Tibial artery (tissue), 4 donors: ENCODE data around the gene PCDH10.

Source experiments
- DNase-seq, 2 donors: peaks; one replicate each; pipeline ENCODE4 v3.0.0-alpha.2; 2019
- H3K27ac ChIP-seq, 2 donors: fragments of 200-600 bp; sonication (generic) in 1 of 2; 1 replicate in 1 of 2; 2 replicates in 1 of 2; pipeline ENCODE4 v1.5.1; 2018 to 2019; ENCODE audit warnings: mild to moderate bottlenecking in 1 of 2
- H3K27me3 ChIP-seq, 2 donors: fragments of 200-600 bp; sonication (generic) in 1 of 2; one replicate each; pipeline versions ENCODE4 v1.5.1 to v1.6.0; 2016 to 2019
- H3K36me3 ChIP-seq, 3 donors: fragments of 200-600 bp; sonication (generic) in 2 of 3; one replicate each; pipeline ENCODE4 v1.5.1; 2016 to 2019; ENCODE audit warnings: mild to moderate bottlenecking in 2 of 3
- H3K4me1 ChIP-seq, 4 donors: fragments of 200-600 bp; sonication (generic) in 2 of 4; 1 replicate in 3 of 4; 2 replicates in 1 of 4; pipeline ENCODE4 v1.5.1; 2016 to 2019
- H3K4me3 ChIP-seq, 2 donors: fragments of 200-600 bp; sonication (generic) in 1 of 2; 1 replicate in 1 of 2; 2 replicates in 1 of 2; pipeline ENCODE4 v1.5.1; 2018 to 2019; ENCODE audit warnings: mild to moderate bottlenecking in 2 of 2
- H3K9me3 ChIP-seq, 3 donors: fragments of 200-600 bp; sonication (generic) in 1 of 3; one replicate each; pipeline ENCODE4 v1.5.1; 2016 to 2019
- CTCF ChIP-seq, 2 experiments: fragments of 200-600 bp in 1 of 2; fragments of 450-650 bp in 1 of 2; IDR thresholded peaks; one replicate each; pipeline ENCODE4 v1.5.1; 2017 to 2019; ENCODE audit warnings: antibody characterized with exemption in 2 of 2, mild to moderate bottlenecking in 1 of 2, moderate library complexity in 1 of 2
- intact Hi-C: fragments of 100-400 bp; cut with DNase I; formaldehyde crosslinking; loops from one replicate; pipeline ENCODE4 v1.15.0; 2023; ENCODE audit warnings: low total_unique reads

The PCDH10 gene

GRCh38 chr4:133156096-133156495, 7.0 kb downstream of the PCDH10 start:
- intact Hi-C loops, result no loop called here

GRCh38 chr4:133156556-133156955, 7.5 kb downstream of the PCDH10 start:
- Histone ChIP-seq H3K4me3 (no peak overlapping the region), H3K27ac (no peak overlapping the region)
- intact Hi-C loops, result no loop called here

More at GRCh38 chr4:133156096-133156495, 7.0 kb downstream of the PCDH10 start:
- Histone ChIP-seq H3K4me1 (peaks cover 0 to 23% (median 10%) of the 10 kb centered on the region in 4 donors), H3K4me3 (no peak overlapping the region), H3K27me3 (peaks cover 0 to 4% of the 10 kb centered on the region in 2 donors), H3K27ac (no peak overlapping the region), H3K36me3 (no peaks in the 10 kb centered on the region), H3K9me3 (no peaks in the 10 kb centered on the region)
- no peak for DNase-seq
- TF ChIP-seq CTCF (IDR thresholded peaks at IDR 0.05), result no peak

GRCh38 chr4:133157460-133158160, 8.5 kb downstream of the PCDH10 start:
- H3K9me3 ChIP-seq, result no peaks in the 10 kb centered on the region
- intact Hi-C loops, result no loop called here
- DNase-seq, result no peak

More at GRCh38 chr4:133156556-133156955, 7.5 kb downstream of the PCDH10 start:
- H3K27me3 ChIP-seq, result peaks cover 0 to 2% of the 10 kb centered on the region in 2 donors
- H3K36me3 ChIP-seq, result no peaks in the 10 kb centered on the region
- DNase-seq, result no peak
- no peak for TF ChIP-seq CTCF (IDR thresholded peaks at IDR 0.05)
- peaks cover 0 to 18% (median 6%) of the 10 kb centered on the region in 4 donors for H3K4me1 ChIP-seq
- no peaks in the 10 kb centered on the region for H3K9me3 ChIP-seq

GRCh38 chr4:133160853-133161252, 11.8 kb downstream of the PCDH10 start:
- intact Hi-C loops, result no loop called here
- Histone ChIP-seq H3K36me3 (no peaks in the 10 kb centered on the region), H3K27me3 (no peaks in the 10 kb centered on the region), H3K27ac (no peak overlapping the region), H3K4me1 (no peaks in the 10 kb centered on the region), H3K4me3 (no peak overlapping the region), H3K9me3 (no peaks in the 10 kb centered on the region)
- no peak for DNase-seq
- TF ChIP-seq CTCF (IDR thresholded peaks at IDR 0.05), result no peak

More at GRCh38 chr4:133157460-133158160, 8.5 kb downstream of the PCDH10 start:
- H3K36me3 ChIP-seq, result no peaks in the 10 kb centered on the region
- H3K27me3 ChIP-seq, result no peaks in the 10 kb centered on the region
- TF ChIP-seq CTCF (IDR thresholded peaks at IDR 0.05), result no peak
- no peak overlapping the region for H3K27ac ChIP-seq
- peaks cover 0 to 10% (median 1%) of the 10 kb centered on the region in 4 donors for H3K4me1 ChIP-seq
- H3K4me3 ChIP-seq, result no peak overlapping the region

- intact Hi-C loops, result no loop called here
- no peak for DNase-seq
- no peaks in the 10 kb centered on the region for H3K9me3 ChIP-seq
- no peak for TF ChIP-seq CTCF (IDR thresholded peaks at IDR 0.05)
- no peaks in the 10 kb centered on the region for H3K27me3 ChIP-seq
- no peak overlapping the region for H3K4me3 ChIP-seq
- H3K36me3 ChIP-seq, result no peaks in the 10 kb centered on the region
- no peak overlapping the region for H3K27ac ChIP-seq
- no peaks in the 10 kb centered on the region for H3K4me1 ChIP-seq
Measured at GRCh38 chr4:133161570-133162295, 12.6 kb downstream of the PCDH10 start.
